Left lobe of liver (tissue), 2 donors: ENCODE results near the gene ACTC1. TPM values are rescaled to one million over a fixed set of nuclear protein-coding genes. Genes with fewer than 3 reads are reported as not detected.

ENCODE experiments used
- ATAC-seq: fragments of 200-7000 bp; cut with Tn5 transposase; one replicate; pipeline ENCODE4 v1.9.1; 2020; ENCODE audit warnings: mild to moderate bottlenecking, moderate library complexity
- DNase-seq: peaks from one replicate; pipeline ENCODE4 v3.0.0-alpha.2; 2020; ENCODE audit warnings: low spot score
- total RNA-seq: library from RNA; stranded (reverse); gene quantifications from one replicate; pipeline ENCODE4 v1.2.1, GENCODE V29; 2021
- donor health status: DM: no; HTN: no; CAD: no; lungs with moderate emphysema.
- donor health status: DM: no; HTN: yes; CAD: no.

ACTC1 gene
- total RNA-seq, 1 donor from 2014 or later = not detected

DNA sequence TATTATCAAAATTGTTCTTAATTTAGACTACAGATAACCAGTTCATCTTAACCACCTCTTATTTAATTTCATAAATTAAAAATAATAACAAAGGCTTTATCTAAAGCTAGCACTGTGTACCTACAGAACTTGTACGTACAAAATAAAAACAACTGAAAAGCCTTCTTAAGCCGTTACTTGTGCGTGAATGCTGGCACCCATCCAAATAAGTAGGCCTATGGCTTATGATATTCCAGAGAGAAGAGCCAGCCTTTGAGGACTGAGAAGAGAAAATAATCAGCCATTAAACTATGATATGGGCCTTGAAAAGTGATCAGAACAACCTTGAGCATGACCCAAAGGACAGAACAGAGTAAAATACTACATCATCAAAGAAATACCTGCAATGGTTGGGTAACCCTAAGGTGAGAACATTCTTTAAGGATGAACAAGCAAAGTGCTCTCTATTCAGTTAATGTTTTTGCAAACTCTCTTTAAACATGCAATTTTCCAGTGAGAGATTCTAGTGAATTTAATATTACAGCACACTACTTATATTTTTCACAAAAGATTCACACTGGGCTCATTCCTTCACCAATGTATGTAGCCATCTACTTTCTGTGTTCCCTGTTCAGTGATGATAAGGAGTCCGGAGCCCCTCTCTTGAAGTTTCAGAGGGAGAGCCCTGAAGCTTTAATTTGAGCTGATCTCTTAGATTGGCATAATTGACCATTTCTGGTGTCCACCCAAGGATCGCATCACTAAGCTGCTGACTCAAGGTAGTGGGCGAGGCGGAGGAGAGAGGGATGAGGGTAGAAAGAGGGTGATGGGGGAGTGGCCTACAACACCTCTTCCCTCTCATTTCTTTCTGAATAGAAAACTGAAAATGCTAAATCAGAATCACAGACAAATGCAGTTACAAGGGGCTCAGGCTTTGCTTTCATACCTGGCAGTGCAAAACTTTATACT lies 7.7 kb upstream of the ACTC1 start:
- ATAC-seq = no peak
- DNase-seq = no peak

GRCh38 chr15:34802371-34802770 lies 7.0 kb upstream of the ACTC1 start:
- DNase-seq (no peak), ATAC-seq (no peak)

DNA sequence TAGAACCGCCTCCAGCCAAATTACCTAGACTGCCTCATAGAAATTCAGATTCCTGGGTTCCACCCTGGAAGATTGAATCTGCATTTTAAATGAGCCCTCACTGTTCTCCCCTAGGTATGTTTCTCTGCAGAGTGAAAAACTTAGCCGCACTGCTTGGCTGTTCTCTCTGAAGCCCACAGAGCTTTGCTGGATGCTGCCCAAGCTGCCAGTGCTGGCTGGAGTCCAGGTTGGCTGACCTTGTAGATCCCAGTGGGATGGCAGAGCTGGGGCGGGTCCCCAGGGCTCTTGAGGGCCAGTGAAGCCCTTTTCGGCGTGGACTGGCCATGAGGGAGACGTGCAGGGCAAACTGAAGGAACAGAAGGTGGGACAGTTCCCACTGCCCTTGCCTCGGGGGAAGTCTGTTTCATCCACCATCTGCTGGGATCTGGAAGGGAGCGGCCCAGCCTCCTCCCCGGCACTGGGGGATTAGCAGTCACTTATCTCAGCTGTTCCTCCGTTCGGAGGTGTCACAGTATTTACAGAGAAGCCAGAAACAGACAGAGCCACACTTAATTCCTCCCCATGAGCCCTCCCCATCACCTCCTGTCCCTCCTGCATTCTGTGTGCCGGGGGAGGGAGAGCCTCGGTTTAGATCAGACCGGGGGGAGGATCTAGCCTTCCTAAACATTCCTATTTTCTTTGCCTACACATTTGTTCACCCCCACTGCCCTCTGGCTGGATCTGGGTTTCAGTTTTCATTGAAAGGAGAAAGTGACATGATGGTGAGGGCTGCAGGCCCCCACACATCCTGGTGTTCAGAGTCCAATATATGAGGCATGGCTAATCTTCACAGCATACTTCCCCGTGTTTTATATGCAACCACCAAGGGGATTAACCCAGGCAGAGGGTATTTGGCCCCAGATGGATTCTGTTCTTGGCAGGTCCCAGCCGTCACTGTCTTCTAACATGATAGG lies 4.1 kb upstream of the ACTC1 start:
- peak; percentile 60 for ATAC-seq
- DNase-seq = peak; percentile 58

DNA sequence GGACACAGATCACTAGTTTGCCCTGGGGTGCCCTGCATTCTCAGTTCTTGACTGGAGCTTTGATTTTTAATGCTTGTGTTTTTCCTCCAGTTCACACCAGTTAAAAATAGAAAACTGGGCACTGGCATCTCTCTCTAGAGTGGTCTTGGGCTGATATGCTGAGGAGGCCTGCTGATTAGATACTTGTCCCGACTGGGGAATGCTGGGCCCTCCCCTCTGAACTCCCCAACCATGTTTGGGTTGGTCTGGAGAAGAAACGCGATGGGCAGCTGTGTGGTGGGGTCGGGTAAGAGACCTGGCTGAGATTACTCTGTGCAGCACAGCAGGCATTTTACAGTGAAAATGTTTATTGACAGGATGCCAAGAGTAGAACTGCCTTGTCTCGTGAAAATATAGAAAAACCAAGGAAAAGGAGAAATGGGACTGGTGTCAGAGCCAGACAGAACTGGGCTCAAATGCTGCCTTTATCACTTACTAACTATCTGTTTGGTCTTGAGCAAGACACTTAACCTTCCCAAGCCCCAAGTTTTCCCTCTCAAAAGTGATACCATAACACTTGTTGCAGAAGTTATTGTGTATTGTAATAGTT lies 1.6 kb upstream of the ACTC1 start:
- ATAC-seq (no peak), DNase-seq (no peak)

- ATAC-seq (no peak), DNase-seq (no peak)
These were observed 651 bp downstream of the ACTC1 start for GRCh38 chr15:34794590-34795206.

DNA sequence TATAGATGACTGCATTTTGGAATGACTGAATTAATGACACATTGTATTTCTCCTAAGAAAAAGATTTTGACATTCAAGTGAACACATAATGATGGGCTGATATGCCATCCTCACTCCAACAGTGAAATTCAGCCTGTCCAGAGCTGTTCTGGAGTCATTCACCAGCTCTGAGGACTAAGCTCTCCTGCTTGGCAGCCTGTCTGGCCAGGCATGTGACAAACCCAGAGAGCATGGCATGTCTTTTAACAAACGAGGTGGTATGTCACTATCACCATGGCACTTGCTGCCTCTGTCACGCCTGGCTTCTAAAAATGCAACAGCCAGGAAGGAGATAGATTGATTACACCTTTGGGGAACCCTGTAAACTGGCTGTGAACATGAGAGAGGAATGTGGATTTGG lies 1.4 kb downstream of the ACTC1 start:
- DNase-seq = no peak
- no peak for ATAC-seq

DNA sequence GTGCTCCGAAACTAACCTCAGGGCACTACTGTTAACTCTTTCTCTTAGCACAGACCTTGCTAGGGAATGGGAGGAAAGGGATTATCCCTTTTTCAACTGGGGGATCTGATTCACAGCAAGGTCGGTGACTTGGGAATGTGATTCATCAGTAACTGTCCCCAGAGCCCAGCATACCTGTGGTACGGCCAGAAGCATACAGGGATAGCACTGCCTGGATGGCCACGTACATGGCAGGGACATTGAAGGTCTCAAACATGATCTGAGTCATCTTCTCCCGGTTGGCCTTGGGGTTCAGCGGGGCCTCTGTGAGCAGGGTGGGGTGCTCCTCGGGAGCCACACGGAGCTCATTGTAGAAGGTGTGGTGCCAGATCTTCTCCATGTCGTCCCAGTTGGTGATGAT lies 2.3 kb downstream of the ACTC1 start:
- DNase-seq (no peak), ATAC-seq (no peak)

DNA sequence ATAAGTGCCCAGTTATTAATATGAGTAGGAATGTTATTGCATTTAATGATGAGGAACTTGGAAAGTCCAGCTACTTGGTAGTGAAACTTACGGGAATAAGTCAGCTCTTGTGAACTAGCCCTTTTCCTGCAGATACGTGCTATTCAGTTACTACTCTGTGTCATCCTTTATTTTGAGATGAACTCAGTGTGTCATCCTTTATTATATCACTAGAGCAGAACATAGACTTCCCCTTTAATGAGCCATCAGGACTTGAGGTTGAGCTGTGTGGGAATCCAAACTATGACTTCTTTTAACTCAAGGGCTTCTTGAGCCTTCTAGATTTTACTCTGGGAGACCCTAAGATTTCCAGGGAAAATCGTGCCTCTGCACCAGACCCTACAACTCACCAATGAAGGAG lies 3.6 kb downstream of the ACTC1 start:
- ATAC-seq (no peak), DNase-seq (no peak)

DNA sequence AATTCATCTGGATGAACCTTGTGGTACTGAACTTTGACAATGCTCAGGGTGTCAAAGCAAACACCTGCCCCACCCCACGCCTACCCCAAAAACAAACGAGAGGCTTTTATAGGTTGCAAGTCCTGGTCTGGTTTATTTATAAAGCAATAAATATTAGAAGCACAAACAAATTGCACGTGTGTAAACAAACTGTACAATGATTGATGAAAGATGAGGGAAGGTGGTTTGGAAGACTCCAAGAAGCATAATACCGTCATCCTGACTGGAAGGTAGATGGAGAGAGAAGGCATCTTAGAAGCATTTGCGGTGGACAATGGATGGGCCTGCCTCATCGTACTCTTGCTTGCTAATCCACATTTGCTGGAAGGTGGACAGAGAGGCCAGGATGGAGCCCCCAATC lies 5.2 kb downstream of the ACTC1 start:
- DNase-seq (no peak), ATAC-seq (no peak)

- DNase-seq (no peak), ATAC-seq (no peak)
These were observed 6.0 kb downstream of the ACTC1 start for GRCh38 chr15:34789326-34789725.

- ATAC-seq = no peak
- DNase-seq = no peak
These were observed 9.1 kb downstream of the ACTC1 start for GRCh38 chr15:34786206-34786605.

DNA sequence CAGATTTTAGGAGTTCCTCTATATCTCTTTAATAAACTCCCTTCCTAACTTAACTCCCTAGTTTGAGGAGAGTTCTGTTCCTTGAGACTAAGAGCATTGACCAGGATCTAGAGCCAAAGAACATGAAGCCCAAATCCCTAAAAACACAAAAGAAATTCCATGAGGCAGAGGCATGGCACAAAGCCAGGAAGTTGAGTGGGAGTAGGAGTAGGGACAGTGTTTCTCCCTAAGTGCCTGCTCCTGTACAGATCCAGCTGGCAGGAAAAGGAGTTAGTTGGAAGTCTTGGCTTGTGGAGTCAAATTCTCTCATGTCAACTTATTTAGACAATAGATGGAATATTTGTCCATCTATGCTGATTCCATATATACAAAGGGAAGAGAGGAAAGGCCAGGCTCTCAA lies 11.4 kb downstream of the ACTC1 start:
- DNase-seq (no peak), ATAC-seq (no peak)

DNA sequence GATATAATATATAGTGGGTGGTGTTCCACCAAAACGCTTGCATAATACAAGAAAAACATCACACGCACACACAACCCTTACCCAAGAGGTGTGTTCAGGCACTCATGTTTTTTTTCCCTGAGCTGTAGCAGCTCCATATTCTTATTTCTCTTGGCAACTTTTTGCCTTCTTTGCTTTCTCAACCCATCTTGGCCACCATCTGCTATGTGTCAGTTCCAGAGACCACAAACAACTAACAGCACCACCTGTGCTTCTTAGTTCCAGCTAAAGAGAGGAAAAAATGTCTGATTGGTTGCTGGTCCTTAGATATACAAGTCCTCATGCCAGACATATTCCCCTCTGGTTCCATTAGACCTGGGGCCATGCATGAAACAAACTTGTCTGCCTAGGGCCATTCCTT lies 11.9 kb downstream of the ACTC1 start:
- no peak for DNase-seq
- no peak for ATAC-seq

GRCh38 chr15:34782901-34783300 lies 12.4 kb downstream of the ACTC1 start:
- DNase-seq = no peak
- ATAC-seq = no peak

- ATAC-seq = no peak
- no peak for DNase-seq
These were observed 14.6 kb downstream of the ACTC1 start for GRCh38 chr15:34780725-34781124.

- no peak for ATAC-seq
These were observed 18.7 kb downstream of the ACTC1 start for GRCh38 chr15:34776606-34777105.

DNA sequence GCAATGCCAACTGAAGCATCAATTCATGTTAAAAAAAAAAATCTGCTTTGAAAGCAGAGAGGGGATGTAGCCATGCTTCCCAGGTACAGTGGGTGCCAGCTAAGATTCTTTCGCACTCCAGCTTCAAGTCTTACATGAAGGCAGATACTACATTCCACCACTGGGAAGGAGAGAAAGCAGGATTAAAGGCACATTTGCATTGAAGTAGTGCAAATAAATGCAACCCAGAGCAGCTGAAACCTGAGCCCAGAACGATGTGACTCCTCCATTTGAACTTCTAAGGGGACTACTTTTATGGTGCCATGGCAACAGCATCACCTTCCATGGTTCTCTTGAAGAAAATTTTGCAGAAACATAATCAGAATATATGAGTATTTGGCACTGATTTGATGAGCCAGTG lies 21.4 kb downstream of the ACTC1 start:
- DNase-seq (no peak), ATAC-seq (no peak)

More at GRCh38 chr15:34776606-34777105, 18.7 kb downstream of the ACTC1 start:
- DNase-seq = no peak

DNA sequence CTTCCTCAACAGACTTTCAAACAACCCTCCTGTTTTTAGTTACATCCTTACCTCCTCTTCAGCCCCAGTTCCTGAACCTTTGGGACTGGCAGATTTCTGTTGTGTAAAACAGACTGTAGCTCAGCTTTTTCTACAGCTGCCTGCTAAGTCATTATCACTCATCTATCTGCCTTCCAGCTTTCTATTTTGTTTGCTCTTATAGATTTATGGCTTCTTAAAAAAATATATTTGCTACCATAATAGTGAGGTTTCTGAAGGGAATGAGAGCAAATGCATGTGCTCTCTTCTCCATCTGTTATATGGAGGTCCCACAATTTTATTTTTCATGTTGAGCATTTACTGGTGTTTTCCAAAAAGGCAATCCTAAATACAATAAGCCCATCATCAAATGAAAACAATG lies 22.3 kb downstream of the ACTC1 start:
- ATAC-seq (no peak), DNase-seq (no peak)

DNA sequence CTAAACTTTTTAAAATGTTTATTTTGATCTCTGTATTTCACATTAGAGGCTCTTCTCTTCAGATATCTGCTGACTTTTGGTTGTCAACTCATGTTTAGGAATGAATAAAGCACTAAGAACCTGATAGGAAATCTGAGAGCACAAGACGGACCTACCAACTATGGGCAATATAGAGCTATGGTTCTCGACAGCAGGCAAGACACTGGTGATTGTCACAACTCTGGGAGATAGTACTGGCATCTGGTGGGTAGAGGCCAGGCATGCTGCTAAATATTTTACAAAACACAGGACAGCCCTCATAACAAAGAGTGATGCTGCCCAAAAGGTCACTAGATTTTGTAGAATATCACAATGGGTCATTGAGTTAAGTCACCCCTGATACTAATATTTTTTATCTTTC lies 23.0 kb downstream of the ACTC1 start:
- no peak for ATAC-seq
- no peak for DNase-seq

DNA sequence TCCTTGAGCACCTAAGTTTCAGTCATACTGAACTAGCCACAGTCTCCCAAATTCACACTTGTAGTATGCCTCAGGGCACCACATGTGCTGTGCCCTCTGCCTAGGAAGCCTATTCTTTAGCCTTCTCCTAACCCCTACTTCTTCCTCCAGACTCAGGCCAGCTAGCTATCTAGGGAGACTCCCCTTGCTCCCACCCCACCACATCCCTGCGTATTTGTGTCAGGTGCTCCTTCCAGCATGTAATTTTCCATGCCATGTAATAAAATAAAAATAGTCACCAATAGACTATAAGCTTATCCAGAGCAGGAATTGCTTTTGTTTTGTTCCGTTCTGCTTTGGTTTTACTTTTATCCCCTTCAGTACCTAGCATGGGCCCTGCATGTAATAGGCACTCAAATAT lies 25.6 kb downstream of the ACTC1 start:
- DNase-seq (no peak), ATAC-seq (no peak)

- ATAC-seq = no peak
- no peak for DNase-seq
These were observed 26.8 kb downstream of the ACTC1 start for GRCh38 chr15:34768530-34768929.
